ENCODE results near the gene XPNPEP2.
A peak's percentile ranks its signal among the peaks of the same experiment; 100 is the strongest.

The XPNPEP2 gene

GRCh38 chrX:129723511-129723910 is 15.3 kb upstream of the XPNPEP2 start:
- intact Hi-C loops (cut with DNase I; ENCODE audit: low total_unique reads), result no loop called here
- Histone ChIP-seq H3K27ac (no peak overlapping the region), H3K4me3 (no peak overlapping the region), H3K36me3 (no peaks in the 10 kb centered on the region), H3K9me3 (no peaks in the 10 kb centered on the region), H3K4me1 (no peaks in the 10 kb centered on the region), H3K27me3 (no peaks in the 10 kb centered on the region)
- TF ChIP-seq CTCF (IDR thresholded peaks at IDR 0.05), result no peak
- DNase-seq, result no peak

- H3K4me3 ChIP-seq, result no peak overlapping the region
- TF ChIP-seq CTCF (IDR thresholded peaks at IDR 0.05), result no peak
- no peaks in the 10 kb centered on the region for H3K9me3 ChIP-seq
- no peaks in the 10 kb centered on the region for H3K36me3 ChIP-seq
- no peak for DNase-seq
- H3K27ac ChIP-seq, result no peak overlapping the region
- H3K27me3 ChIP-seq, result no peaks in the 10 kb centered on the region
- intact Hi-C loops (cut with DNase I; ENCODE audit: low total_unique reads), result no loop called here
- no peaks in the 10 kb centered on the region for H3K4me1 ChIP-seq
Measured at GRCh38 chrX:129724754-129725153, 14.0 kb upstream of the XPNPEP2 start.

- DNase-seq, result peak in 1 of 2 donors; percentile 44
- H3K27me3 ChIP-seq, result no peaks in the 10 kb centered on the region
- intact Hi-C loops (cut with DNase I; ENCODE audit: low total_unique reads), result loop anchor here (2.0 kb wide), 1 partner anchor 90 kb away; no protein-coding TSS in a partner anchor
Measured at GRCh38 chrX:129726307-129727111, 12.3 kb upstream of the XPNPEP2 start.

GRCh38 chrX:129728061-129728460 is 10.7 kb upstream of the XPNPEP2 start:
- Histone ChIP-seq H3K27ac (no peak overlapping the region), H3K4me1 (no peaks in the 10 kb centered on the region), H3K9me3 (no peaks in the 10 kb centered on the region), H3K4me3 (no peak overlapping the region), H3K27me3 (no peaks in the 10 kb centered on the region), H3K36me3 (no peaks in the 10 kb centered on the region)
- intact Hi-C loops (cut with DNase I; ENCODE audit: low total_unique reads), result no loop called here
- no peak for DNase-seq
- TF ChIP-seq CTCF (IDR thresholded peaks at IDR 0.05), result no peak

More at GRCh38 chrX:129726307-129727111, 12.3 kb upstream of the XPNPEP2 start:
- peak; percentile 66 to 83 for TF ChIP-seq CTCF (IDR thresholded peaks at IDR 0.05)
- H3K36me3 ChIP-seq, result no peaks in the 10 kb centered on the region
- no peaks in the 10 kb centered on the region for H3K9me3 ChIP-seq
- H3K4me1 ChIP-seq, result no peaks in the 10 kb centered on the region
- H3K27ac ChIP-seq, result no peak overlapping the region
- no peak overlapping the region for H3K4me3 ChIP-seq

- no peaks in the 10 kb centered on the region for H3K36me3 ChIP-seq
- no peak for TF ChIP-seq CTCF (IDR thresholded peaks at IDR 0.05)
- H3K4me3 ChIP-seq, result no peak overlapping the region
- no peak overlapping the region for H3K27ac ChIP-seq
- no peak for DNase-seq
- intact Hi-C loops (cut with DNase I; ENCODE audit: low total_unique reads), result no loop called here
- no peaks in the 10 kb centered on the region for H3K9me3 ChIP-seq
- H3K27me3 ChIP-seq, result no peaks in the 10 kb centered on the region
- no peaks in the 10 kb centered on the region for H3K4me1 ChIP-seq
Measured at GRCh38 chrX:129731228-129731627, 7.6 kb upstream of the XPNPEP2 start.

Measured in tibial artery (tissue), 4 donors.